ENCODE data around the gene SLC5A7. TPM values are rescaled to one million over a fixed set of nuclear protein-coding genes. Genes with fewer than 3 reads are reported as not detected.

The SLC5A7 gene
- polyA plus RNA-seq, 3 donors: 0.54 to 0.83 (median 0.80) TPM

GRCh38 chr2:108058576-108059137 lies 72.3 kb downstream of the SLC5A7 start:
- no peak for DNase-seq (ENCODE audit: extremely low read depth in 1 of 11, low read depth in 9 of 11, low spot score in 4 of 11)

GRCh38 chr2:108061439-108062042 lies 75.2 kb downstream of the SLC5A7 start:
- DNase-seq (ENCODE audit: extremely low read depth in 1 of 11, low read depth in 9 of 11, low spot score in 4 of 11): no peak

Other genes starting within 250 kb of the SLC5A7 start
- under 1 TPM in 2 of 3 donors, not detected in 1; 0.03 to 0.05 TPM for gene RGPD4, start 159.6 kb upstream of the SLC5A7 start, polyA plus RNA-seq (ENCODE audit: insufficient read length in 3 of 3)

All from renal cortex interstitium (tissue), 11 donors.